H9 (cell line): ENCODE data around the gene ASPN. TPM values are rescaled to one million over a fixed set of nuclear protein-coding genes. Genes with fewer than 3 reads are reported as not detected.

Experiments
- DNase-seq: peaks from one replicate; pipeline ENCODE4 v3.0.0-alpha.2; 2017
- H2AFZ ChIP-seq: one replicate; pipeline ENCODE4 v1.6.1; 2013; ENCODE audit warnings: mild to moderate bottlenecking, low read length, control low read depth, moderate library complexity
- H2AK5ac ChIP-seq: 2 replicates; pipeline ENCODE4 v1.6.1; 2013; ENCODE audit warnings: low read length, control low read depth, mixed read lengths; ENCODE audit not compliant: insufficient read length
- H2BK120ac ChIP-seq: one replicate; pipeline ENCODE4 v1.6.1; 2013; ENCODE audit warnings: low read depth, mild to moderate bottlenecking, low read length, control low read depth, inconsistent platforms; ENCODE audit not compliant: poor library complexity, severe bottlenecking
- H2BK12ac ChIP-seq: 2 replicates; pipeline ENCODE4 v1.6.1; 2013; ENCODE audit warnings: low read length, control low read depth, mixed read lengths, low read depth; ENCODE audit not compliant: insufficient read length
- H2BK15ac ChIP-seq: 2 replicates; pipeline ENCODE4 v1.6.1; 2013; ENCODE audit warnings: low read depth, low read length, control low read depth
- H2BK20ac ChIP-seq: one replicate; pipeline ENCODE4 v1.6.1; 2013; ENCODE audit warnings: low read depth, mild to moderate bottlenecking, low read length, control low read depth, inconsistent platforms; ENCODE audit not compliant: poor library complexity, severe bottlenecking
- H2BK5ac ChIP-seq: 2 replicates; pipeline ENCODE4 v1.6.1; 2013; ENCODE audit warnings: low read length, control low read depth, mixed read lengths; ENCODE audit not compliant: insufficient read length
- H3K14ac ChIP-seq: 2 replicates; pipeline ENCODE4 v1.6.1; 2013; ENCODE audit warnings: low read length, control low read depth; ENCODE audit not compliant: insufficient read depth
- H3K18ac ChIP-seq: 2 replicates; pipeline ENCODE4 v1.6.1; 2013; ENCODE audit warnings: low read depth, mild to moderate bottlenecking, mixed read lengths, low read length, control low read depth; ENCODE audit not compliant: insufficient read length
- H3K23ac ChIP-seq: 2 replicates; pipeline ENCODE4 v1.6.1; 2013; ENCODE audit warnings: low read length, control low read depth, mixed read lengths, low read depth; ENCODE audit not compliant: insufficient read length
- H3K23me2 ChIP-seq: 2 replicates; pipeline ENCODE4 v1.6.1; 2013; ENCODE audit warnings: low read depth, mild to moderate bottlenecking, mixed read lengths, low read length, control low read depth; ENCODE audit not compliant: insufficient read length, poor library complexity, severe bottlenecking
- H3K27ac ChIP-seq: 2 replicates; pipeline ENCODE4 v1.5.1; 2013; ENCODE audit warnings: low read length, control low read depth, mixed read lengths, low read depth; ENCODE audit not compliant: insufficient read length
- H3K27me3 ChIP-seq: 2 replicates; pipeline ENCODE4 v1.6.1; 2013; ENCODE audit warnings: low read length, control low read depth, inconsistent platforms; ENCODE audit not compliant: insufficient read depth
- H3K4ac ChIP-seq: 2 replicates; pipeline ENCODE4 v1.6.1; 2013; ENCODE audit warnings: low read depth, mild to moderate bottlenecking, control low read depth, inconsistent platforms, low read length, moderate library complexity
- H3K4me1 ChIP-seq: 2 replicates; pipeline ENCODE4 v1.6.1; 2013; ENCODE audit warnings: low read length, control low read depth, inconsistent platforms; ENCODE audit not compliant: insufficient read depth
- H3K4me2 ChIP-seq: 2 replicates; pipeline ENCODE4 v1.6.1; 2013; ENCODE audit warnings: low read length, control low read depth, mixed read lengths; ENCODE audit not compliant: insufficient read length, insufficient read depth
- H3K56ac ChIP-seq: 2 replicates; pipeline ENCODE4 v1.6.1; 2013; ENCODE audit warnings: low read depth, mild to moderate bottlenecking, mixed read lengths, low read length, control low read depth; ENCODE audit not compliant: insufficient read length
- H3K79me1 ChIP-seq: 2 replicates; pipeline ENCODE4 v1.6.1; 2013; ENCODE audit warnings: low read depth, mild to moderate bottlenecking, moderate library complexity, low read length, control low read depth, inconsistent platforms; ENCODE audit not compliant: insufficient read depth, poor library complexity, severe bottlenecking
- H3K79me2 ChIP-seq: 2 replicates; pipeline ENCODE4 v1.6.1; 2013; ENCODE audit warnings: low read length, control low read depth, inconsistent platforms; ENCODE audit not compliant: insufficient read depth
- H3K9ac ChIP-seq: 2 replicates; pipeline ENCODE4 v1.6.1; 2013; ENCODE audit warnings: low read length, control low read depth, mixed read lengths; ENCODE audit not compliant: insufficient read length; ENCODE audit errors: extremely low read depth
- H3K9me3 ChIP-seq: one replicate; pipeline ENCODE4 v1.6.1; 2013; ENCODE audit warnings: low read depth, low read length, inconsistent platforms; ENCODE audit not compliant: control insufficient read depth
- H3T11ph ChIP-seq: one replicate; pipeline ENCODE4 v1.6.1; 2013; ENCODE audit warnings: mild to moderate bottlenecking, low read length, control low read depth, inconsistent platforms
- H4K20me1 ChIP-seq: one replicate; pipeline ENCODE4 v1.6.1; 2013; ENCODE audit not compliant: control insufficient read depth, insufficient read length, insufficient read depth
- H4K5ac ChIP-seq: 2 replicates; pipeline ENCODE4 v1.6.1; 2013; ENCODE audit warnings: low read depth, mild to moderate bottlenecking, mixed read lengths, low read length, control low read depth; ENCODE audit not compliant: insufficient read length
- H4K8ac ChIP-seq: replicated peaks from 2 replicates; pipeline ENCODE4 v1.6.1; 2013; ENCODE audit warnings: low read length, control low read depth, mixed read lengths, low read depth; ENCODE audit not compliant: insufficient read length
- H4K91ac ChIP-seq: 2 replicates; pipeline ENCODE4 v1.6.1; 2013; ENCODE audit warnings: low read depth, mild to moderate bottlenecking, moderate library complexity, mixed read lengths, low read length, control low read depth; ENCODE audit not compliant: insufficient read length
- H3K27ac Mint-ChIP-seq, 3 experiments: 2 replicates in 2 of 3; 3 replicates in 1 of 3; pipeline ENCODE4 v1.8.0; 2020 to 2021; ENCODE audit warnings: mixed read lengths in 3 of 3, mild to moderate bottlenecking in 1 of 3, moderate library complexity in 1 of 3
- H3K27me3 Mint-ChIP-seq: 2 replicates; pipeline ENCODE4 v1.8.0; 2021; ENCODE audit warnings: low read depth, mild to moderate bottlenecking, moderate library complexity, mixed read lengths
- H3K36me3 Mint-ChIP-seq, 3 experiments: 2 replicates in 2 of 3; 3 replicates in 1 of 3; pipeline ENCODE4 v1.8.0; 2020 to 2021; ENCODE audit warnings: low read depth in 3 of 3, mixed read lengths in 3 of 3; ENCODE audit not compliant: insufficient read depth in 1 of 3
- H3K4me1 Mint-ChIP-seq, 2 experiments: 2 replicates each; pipeline ENCODE4 v1.8.0; 2020; ENCODE audit warnings: mixed read lengths in 2 of 2
- H3K4me3 Mint-ChIP-seq, 2 experiments: 2 replicates in 1 of 2; 3 replicates in 1 of 2; pipeline ENCODE4 v1.8.0; 2020 to 2021; ENCODE audit warnings: mild to moderate bottlenecking in 2 of 2, mixed read lengths in 2 of 2, moderate library complexity in 1 of 2
- H3K9me3 Mint-ChIP-seq, 2 experiments: 2 replicates in 1 of 2; 3 replicates in 1 of 2; pipeline ENCODE4 v1.8.0; 2020; ENCODE audit warnings: mild to moderate bottlenecking in 2 of 2, mixed read lengths in 2 of 2, moderate library complexity in 1 of 2
- WGBS: extraction: QIAGEN DNeasy Blood & Tissue Kit; methylation state at CpG from one replicate; pipeline ENCODE4 v1.1.7; 2013; ENCODE audit warnings: missing lambda C conversion rate, low lambda C conversion rate, mixed read lengths; ENCODE audit not compliant: insufficient read length; ENCODE audit errors: extremely low coverage; 5-methylcytosine and 5-hydroxymethylcytosine counted together
- total RNA-seq: library from RNA; stranded (reverse); gene quantifications from 2 replicates; pipeline ENCODE4 v1.2.1, GENCODE V29; 2021
- TF ChIP-seq, protein P1 (sequence below): fragments of 200-600 bp; sonication (generic); conservative IDR thresholded peaks from 3 replicates; pipeline ENCODE4 v1.8.0; 2021; ENCODE audit warnings: antibody characterized with exemption, mild to moderate bottlenecking

ASPN gene
- total RNA-seq, 1 experiment from 2014 or later, result not detected

GRCh38 chr9:92484563-92484962, 2.3 kb upstream of the ASPN start:
- H2BK120ac ChIP-seq, result no peak overlapping the region
- Mint-ChIP-seq H3K27ac (no peak overlapping the region; a peak in 1 of 7 replicates), H3K36me3 (no peaks in the 10 kb centered on the region), H3K4me1 (peaks cover 8 to 12% of the 10 kb centered on the region in 2 experiments), H3K4me3 (no peak overlapping the region), H3K27me3 (no peaks in the 10 kb centered on the region), H3K9me3 (no peaks in the 10 kb centered on the region)
- H3K79me2 ChIP-seq, result no peaks in the 10 kb centered on the region
- H3K79me1 ChIP-seq, result no peaks in the 10 kb centered on the region
- H3K4me1 ChIP-seq, result no peaks in the 10 kb centered on the region
- H4K20me1 ChIP-seq, result no peaks in the 10 kb centered on the region
- no peak for DNase-seq
- H3K23ac ChIP-seq, result no peak overlapping the region
- no CpG with 5 or more reads among the region's 3 CpGs for WGBS
- no peak overlapping the region for H2BK15ac ChIP-seq
- H3K14ac ChIP-seq, result no peak overlapping the region
- no peak overlapping the region for H2BK20ac ChIP-seq
- no peak overlapping the region for H3K9ac ChIP-seq
- H3K4me2 ChIP-seq, result no peak overlapping the region
- H3K4ac ChIP-seq, result no peak overlapping the region
- no peak overlapping the region for H3K56ac ChIP-seq
- no peak overlapping the region for H4K91ac ChIP-seq
- H3K27ac ChIP-seq, result no peak overlapping the region
- TF ChIP-seq, protein P1, sequence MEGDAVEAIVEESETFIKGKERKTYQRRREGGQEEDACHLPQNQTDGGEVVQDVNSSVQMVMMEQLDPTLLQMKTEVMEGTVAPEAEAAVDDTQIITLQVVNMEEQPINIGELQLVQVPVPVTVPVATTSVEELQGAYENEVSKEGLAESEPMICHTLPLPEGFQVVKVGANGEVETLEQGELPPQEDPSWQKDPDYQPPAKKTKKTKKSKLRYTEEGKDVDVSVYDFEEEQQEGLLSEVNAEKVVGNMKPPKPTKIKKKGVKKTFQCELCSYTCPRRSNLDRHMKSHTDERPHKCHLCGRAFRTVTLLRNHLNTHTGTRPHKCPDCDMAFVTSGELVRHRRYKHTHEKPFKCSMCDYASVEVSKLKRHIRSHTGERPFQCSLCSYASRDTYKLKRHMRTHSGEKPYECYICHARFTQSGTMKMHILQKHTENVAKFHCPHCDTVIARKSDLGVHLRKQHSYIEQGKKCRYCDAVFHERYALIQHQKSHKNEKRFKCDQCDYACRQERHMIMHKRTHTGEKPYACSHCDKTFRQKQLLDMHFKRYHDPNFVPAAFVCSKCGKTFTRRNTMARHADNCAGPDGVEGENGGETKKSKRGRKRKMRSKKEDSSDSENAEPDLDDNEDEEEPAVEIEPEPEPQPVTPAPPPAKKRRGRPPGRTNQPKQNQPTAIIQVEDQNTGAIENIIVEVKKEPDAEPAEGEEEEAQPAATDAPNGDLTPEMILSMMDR, result no peak
- no peaks in the 10 kb centered on the region for H3K23me2 ChIP-seq
- H2AFZ ChIP-seq, result no peak overlapping the region
- no peak overlapping the region for H4K5ac ChIP-seq
- no peak overlapping the region for H2BK5ac ChIP-seq
- H4K8ac ChIP-seq, result no peak overlapping the region
- H2AK5ac ChIP-seq, result no peak overlapping the region
- H3K9me3 ChIP-seq, result no peaks in the 10 kb centered on the region
- no peak overlapping the region for H3K18ac ChIP-seq
- H3K27me3 ChIP-seq, result no peaks in the 10 kb centered on the region
- H3T11ph ChIP-seq, result no peak overlapping the region
- H2BK12ac ChIP-seq, result no peak overlapping the region
